Loucy (cell line): Measurements from ENCODE around the gene TSPAN9.
"Not testable (repeated sequence)": the region's sequence is repeated elsewhere in the genome, so short reads cannot be mapped to it uniquely, and the experiment has no call there.

Experiments
- H2AFZ ChIP-seq: fragments of 200-600 bp; sonication (generic); 2 replicates; pipeline ENCODE4 v1.6.0; 2016; ENCODE audit warnings: antibody characterized with exemption, mild to moderate bottlenecking, low read length, moderate library complexity
- H3F3A ChIP-seq: fragments of 200-600 bp; 2 replicates; pipeline ENCODE4 v1.6.0; 2016; ENCODE audit warnings: antibody characterized with exemption, low read depth, mild to moderate bottlenecking
- H3K27me3 ChIP-seq: fragments of 200-600 bp; sonication (generic); 2 replicates; pipeline ENCODE4 v1.6.1; 2014; ENCODE audit warnings: low read length, mild to moderate bottlenecking; ENCODE audit not compliant: insufficient read depth, poor library complexity, severe bottlenecking
- H3K36me3 ChIP-seq: fragments of 200-600 bp; sonication (generic); 2 replicates; pipeline ENCODE4 v1.6.1; 2016; ENCODE audit warnings: low read length; ENCODE audit not compliant: insufficient read depth
- H3K4me1 ChIP-seq: fragments of 200-600 bp; sonication (generic); 2 replicates; pipeline ENCODE4 v1.5.1; 2014; ENCODE audit warnings: low read length, mild to moderate bottlenecking; ENCODE audit not compliant: insufficient read depth, poor library complexity, severe bottlenecking
- H3K4me2 ChIP-seq: fragments of 200-600 bp; sonication (generic); 2 replicates; pipeline ENCODE4 v1.6.0; 2014; ENCODE audit warnings: antibody characterized with exemption, low read length, low read depth, mild to moderate bottlenecking; ENCODE audit not compliant: poor library complexity, severe bottlenecking
- H3K4me3 ChIP-seq: fragments of 200-600 bp; sonication (generic); 2 replicates; pipeline ENCODE4 v1.5.1; 2014; ENCODE audit warnings: low read length, mild to moderate bottlenecking, mixed read lengths; ENCODE audit not compliant: poor library complexity, severe bottlenecking
- H3K79me2 ChIP-seq: fragments of 200-600 bp; sonication (generic); 2 replicates; pipeline ENCODE4 v1.6.1; 2014; ENCODE audit warnings: low read length; ENCODE audit not compliant: insufficient read depth
- H3K9ac ChIP-seq: fragments of 200-600 bp; sonication (generic); 2 replicates; pipeline ENCODE4 v1.6.0; 2014; ENCODE audit warnings: mild to moderate bottlenecking, low read depth, low read length, moderate library complexity; ENCODE audit not compliant: poor library complexity, severe bottlenecking
- H3K9me2 ChIP-seq: fragments of 200-600 bp; sonication (generic); replicated peaks from 2 replicates; pipeline ENCODE4 v1.6.1; 2016; ENCODE audit warnings: low read depth, low read length, mixed read lengths
- H3K9me3 ChIP-seq: fragments of 200-600 bp; sonication (generic); 2 replicates; pipeline ENCODE4 v1.6.1; 2014; ENCODE audit warnings: mild to moderate bottlenecking, antibody characterized with exemption, low read length, low read depth; ENCODE audit not compliant: insufficient read depth
- H4K20me1 ChIP-seq: fragments of 200-600 bp; sonication (generic); 2 replicates; pipeline ENCODE4 v1.6.0; 2014; ENCODE audit warnings: antibody characterized with exemption, low read length, mild to moderate bottlenecking; ENCODE audit not compliant: insufficient read depth, poor library complexity, severe bottlenecking
- EZH2phosphoT487 ChIP-seq: fragments of 200-600 bp; IDR thresholded peaks from 2 replicates; pipeline ENCODE4 v1.6.1; 2018; ENCODE audit warnings: antibody characterized with exemption, mild to moderate bottlenecking, moderate library complexity, borderline replicate concordance
- TF ChIP-seq, protein P1 (sequence below): fragments of 200-600 bp; sonication (generic); conservative IDR thresholded peaks from 2 replicates; pipeline ENCODE4 v1.5.1; 2014; ENCODE audit warnings: mild to moderate bottlenecking, antibody characterized with exemption, low read length

TSPAN9 gene

DNA sequence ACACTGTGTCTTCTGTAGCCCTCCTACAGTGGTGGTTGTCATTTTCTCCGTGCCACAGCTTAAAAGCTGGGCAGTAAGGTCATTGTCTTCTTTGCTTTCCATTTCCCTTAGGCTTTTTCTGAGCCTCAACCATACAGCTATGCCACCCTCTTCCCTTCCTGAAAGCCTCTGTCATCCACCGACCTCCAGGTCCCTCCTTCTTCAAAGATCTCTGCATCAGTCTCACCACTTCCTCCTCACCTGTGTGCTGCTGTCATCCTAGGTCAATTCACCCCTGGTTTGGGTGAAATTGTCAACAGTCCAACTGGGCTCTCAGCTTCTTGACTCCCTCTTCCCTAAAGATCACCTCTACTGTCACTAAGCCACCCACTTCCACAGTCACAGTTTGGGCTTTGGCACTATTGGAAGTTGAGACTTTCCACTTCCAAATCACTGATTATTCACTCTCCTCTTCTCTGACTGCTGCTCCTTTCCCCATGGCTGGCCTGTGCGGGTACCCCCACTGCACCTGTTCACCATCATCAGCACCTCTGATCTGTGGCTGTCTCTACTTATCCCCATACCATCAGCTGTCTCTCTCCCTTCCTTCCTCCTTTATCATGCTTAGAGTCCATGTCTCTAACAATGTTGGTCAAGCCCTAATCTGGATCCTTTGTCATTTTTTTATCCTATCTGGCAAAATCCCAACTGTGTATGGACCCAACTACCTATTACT, 15.5 kb upstream of the TSPAN9 start:
- no peak overlapping the region for H3K4me2 ChIP-seq
- H3K9me2 ChIP-seq = no peaks in the 10 kb centered on the region
- H3F3A ChIP-seq = no peaks in the 10 kb centered on the region
- H3K79me2 ChIP-seq = no peaks in the 10 kb centered on the region
- H3K9me3 ChIP-seq = no peaks in the 10 kb centered on the region
- no peaks in the 10 kb centered on the region for H3K4me1 ChIP-seq
- TF ChIP-seq, protein P1, sequence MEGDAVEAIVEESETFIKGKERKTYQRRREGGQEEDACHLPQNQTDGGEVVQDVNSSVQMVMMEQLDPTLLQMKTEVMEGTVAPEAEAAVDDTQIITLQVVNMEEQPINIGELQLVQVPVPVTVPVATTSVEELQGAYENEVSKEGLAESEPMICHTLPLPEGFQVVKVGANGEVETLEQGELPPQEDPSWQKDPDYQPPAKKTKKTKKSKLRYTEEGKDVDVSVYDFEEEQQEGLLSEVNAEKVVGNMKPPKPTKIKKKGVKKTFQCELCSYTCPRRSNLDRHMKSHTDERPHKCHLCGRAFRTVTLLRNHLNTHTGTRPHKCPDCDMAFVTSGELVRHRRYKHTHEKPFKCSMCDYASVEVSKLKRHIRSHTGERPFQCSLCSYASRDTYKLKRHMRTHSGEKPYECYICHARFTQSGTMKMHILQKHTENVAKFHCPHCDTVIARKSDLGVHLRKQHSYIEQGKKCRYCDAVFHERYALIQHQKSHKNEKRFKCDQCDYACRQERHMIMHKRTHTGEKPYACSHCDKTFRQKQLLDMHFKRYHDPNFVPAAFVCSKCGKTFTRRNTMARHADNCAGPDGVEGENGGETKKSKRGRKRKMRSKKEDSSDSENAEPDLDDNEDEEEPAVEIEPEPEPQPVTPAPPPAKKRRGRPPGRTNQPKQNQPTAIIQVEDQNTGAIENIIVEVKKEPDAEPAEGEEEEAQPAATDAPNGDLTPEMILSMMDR = no peak
- no peak for TF ChIP-seq EZH2phosphoT487
- no peaks in the 10 kb centered on the region for H4K20me1 ChIP-seq
- H3K9ac ChIP-seq = no peak overlapping the region
- H3K4me3 ChIP-seq = no peak overlapping the region
- no peaks in the 10 kb centered on the region for H3K27me3 ChIP-seq
- H2AFZ ChIP-seq = no peak overlapping the region
- no peaks in the 10 kb centered on the region for H3K36me3 ChIP-seq

DNA sequence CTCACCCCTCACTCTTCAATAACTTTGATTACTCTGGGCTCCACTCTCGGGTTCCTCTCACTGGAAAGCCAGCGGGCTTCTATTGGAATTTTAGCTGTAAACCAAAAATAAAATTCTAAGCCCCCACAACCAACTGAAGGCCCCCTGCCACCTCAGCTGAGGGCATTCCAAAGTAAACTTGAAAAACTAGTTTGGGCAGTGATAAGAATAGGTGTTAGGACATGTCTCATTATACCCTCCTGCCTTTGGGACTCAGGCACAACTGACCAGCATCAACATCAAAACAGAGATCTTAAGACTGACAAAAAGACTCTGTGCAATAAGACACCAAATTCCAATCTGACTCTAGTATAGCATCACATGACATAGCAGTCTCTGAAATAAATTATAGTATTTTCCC, 11.9 kb upstream of the TSPAN9 start:
- Histone ChIP-seq H3K4me1 (no peaks in the 10 kb centered on the region), H3K36me3 (no peaks in the 10 kb centered on the region), H3K4me3 (no peak overlapping the region), H3K9ac (no peak overlapping the region), H2AFZ (no peak overlapping the region), H3K27me3 (no peaks in the 10 kb centered on the region), H3K9me3 (no peaks in the 10 kb centered on the region), H3F3A (no peaks in the 10 kb centered on the region), H3K79me2 (no peaks in the 10 kb centered on the region), H3K9me2 (no peaks in the 10 kb centered on the region), H3K4me2 (no peak overlapping the region), H4K20me1 (no peaks in the 10 kb centered on the region)
- TF ChIP-seq EZH2phosphoT487 = no peak
- TF ChIP-seq, protein P1 = no peak

- H3K9me3 ChIP-seq, H3K9me2 ChIP-seq, H4K20me1 ChIP-seq, H2AFZ ChIP-seq, H3F3A ChIP-seq, H3K27me3 ChIP-seq, H3K79me2 ChIP-seq, H3K36me3 ChIP-seq, H3K4me2 ChIP-seq, H3K4me3 ChIP-seq, H3K4me1 ChIP-seq, H3K9ac ChIP-seq: not testable (repeated sequence)
These were observed 11.3 kb upstream of the TSPAN9 start for GRCh38 chr12:3065846-3066245.

GRCh38 chr12:3069714-3070113, 7.5 kb upstream of the TSPAN9 start:
- no peak overlapping the region for H3K4me3 ChIP-seq
- H3K79me2 ChIP-seq = no peaks in the 10 kb centered on the region
- no peaks in the 10 kb centered on the region for H3K4me1 ChIP-seq
- H3K4me2 ChIP-seq = no peak overlapping the region
- no peaks in the 10 kb centered on the region for H3K9me2 ChIP-seq
- no peaks in the 10 kb centered on the region for H3K9me3 ChIP-seq
- H3F3A ChIP-seq = no peaks in the 10 kb centered on the region
- no peak overlapping the region for H3K9ac ChIP-seq
- no peaks in the 10 kb centered on the region for H4K20me1 ChIP-seq
- H2AFZ ChIP-seq = no peak overlapping the region
- TF ChIP-seq EZH2phosphoT487 = no peak
- TF ChIP-seq, protein P1 = no peak
- no peaks in the 10 kb centered on the region for H3K36me3 ChIP-seq
- H3K27me3 ChIP-seq = no peaks in the 10 kb centered on the region
